Stimulated activated CD8-positive, alpha-beta memory T cell treated with anti-CD3 and anti-CD28 coated beads, Interleukin-2, amount 100 ng/mL, for 1 hour (primary cell): ENCODE measurements around the gene MMRN2.
"Not testable (repeated sequence)": the region's sequence is repeated elsewhere in the genome, so short reads cannot be mapped to it uniquely, and the experiment has no call there.

Experiments used
- DNase-seq, 2 donors: peaks; one replicate each; pipeline ENCODE4 v3.0.0-alpha.2; 2020; ENCODE audit warnings: low read depth in 2 of 2

MMRN2 gene

GRCh38 chr10:86941991-86942421, 15.4 kb downstream of the MMRN2 start:
- DNase-seq = no peak

- no peak for DNase-seq
These were observed 16.0 kb downstream of the MMRN2 start for GRCh38 chr10:86941426-86941825.

- no peak for DNase-seq
These were observed 16.7 kb downstream of the MMRN2 start for GRCh38 chr10:86940677-86941076.

GRCh38 chr10:86940076-86940475, 17.3 kb downstream of the MMRN2 start:
- DNase-seq = not testable (repeated sequence)

GRCh38 chr10:86938260-86938659, 19.2 kb downstream of the MMRN2 start:
- DNase-seq = no peak

- DNase-seq = no peak
These were observed 19.8 kb downstream of the MMRN2 start for GRCh38 chr10:86937502-86938154.

- no peak for DNase-seq
These were observed 20.5 kb downstream of the MMRN2 start for GRCh38 chr10:86936661-86937501.

- not testable (repeated sequence) for DNase-seq
These were observed 23.2 kb downstream of the MMRN2 start for GRCh38 chr10:86934162-86934711.

- no peak for DNase-seq
These were observed 24.7 kb downstream of the MMRN2 start for GRCh38 chr10:86932674-86933073.

- no peak for DNase-seq
These were observed 25.5 kb downstream of the MMRN2 start for GRCh38 chr10:86931872-86932271.

GRCh38 chr10:86929468-86930380, 27.7 kb downstream of the MMRN2 start:
- DNase-seq = no peak

GRCh38 chr10:86922553-86922961, 34.9 kb downstream of the MMRN2 start:
- DNase-seq = no peak

GRCh38 chr10:86918022-86918471, 39.4 kb downstream of the MMRN2 start:
- DNase-seq = no peak

GRCh38 chr10:86914734-86915133, 42.7 kb downstream of the MMRN2 start:
- no peak for DNase-seq

- DNase-seq = no peak
These were observed 52.0 kb downstream of the MMRN2 start for GRCh38 chr10:86905429-86905828.

- DNase-seq = no peak
These were observed 52.8 kb downstream of the MMRN2 start for GRCh38 chr10:86904600-86904999.

- DNase-seq = no peak
These were observed 56.5 kb downstream of the MMRN2 start for GRCh38 chr10:86900955-86901354.

GRCh38 chr10:86899670-86900276, 57.6 kb downstream of the MMRN2 start:
- DNase-seq = peak in 1 of 2 donors; percentile 1

- DNase-seq = no peak
These were observed 58.3 kb downstream of the MMRN2 start for GRCh38 chr10:86899132-86899531.

- DNase-seq = no peak
These were observed 58.9 kb downstream of the MMRN2 start for GRCh38 chr10:86898511-86898910.

- DNase-seq = no peak
These were observed 67.4 kb downstream of the MMRN2 start for GRCh38 chr10:86889997-86890396.
